GM12865 (cell line): ENCODE results near the gene RBMS3.

Experiments
- DNase-seq: peaks from one replicate; pipeline ENCODE4 v3.0.0; 2010; ENCODE audit warnings: low read depth
- H3K4me3 ChIP-seq: 2 replicates; pipeline ENCODE4 v1.5.1; 2011; ENCODE audit warnings: mild to moderate bottlenecking, low read depth, low read length, control low read depth
- CTCF ChIP-seq: IDR thresholded peaks from 2 replicates; pipeline ENCODE4 v1.5.1; 2011; ENCODE audit warnings: low read length, control low read depth, low read depth, inconsistent platforms; ENCODE audit not compliant: insufficient read depth; ENCODE audit errors: missing control alignments

The RBMS3 gene

GRCh38 chr3:30004481-30004880, 723.6 kb downstream of the RBMS3 start:
- DNase-seq: no peak
- H3K4me3 ChIP-seq: no peak overlapping the region
- no peak for TF ChIP-seq CTCF

- DNase-seq: no peak
- no peak for TF ChIP-seq CTCF
- no peak overlapping the region for H3K4me3 ChIP-seq
Measured at GRCh38 chr3:30006111-30006510, 725.2 kb downstream of the RBMS3 start.

- TF ChIP-seq CTCF: no peak
- no peak overlapping the region for H3K4me3 ChIP-seq
- DNase-seq: no peak
Measured at GRCh38 chr3:30007668-30008067, 726.8 kb downstream of the RBMS3 start.

- TF ChIP-seq CTCF: no peak
- H3K4me3 ChIP-seq: no peak overlapping the region
- no peak for DNase-seq
Measured at GRCh38 chr3:30011237-30011803, 730.4 kb downstream of the RBMS3 start.

GRCh38 chr3:30012941-30013543, 732.2 kb downstream of the RBMS3 start:
- H3K4me3 ChIP-seq: no peak overlapping the region
- DNase-seq: peak; percentile 60
- TF ChIP-seq CTCF: peak; percentile 60

GRCh38 chr3:30017901-30018300, 737.0 kb downstream of the RBMS3 start:
- no peak for TF ChIP-seq CTCF
- H3K4me3 ChIP-seq: no peak overlapping the region
- DNase-seq: no peak

GRCh38 chr3:30020380-30020779, 739.5 kb downstream of the RBMS3 start:
- no peak overlapping the region for H3K4me3 ChIP-seq
- no peak for DNase-seq
- TF ChIP-seq CTCF: no peak
